ENCODE results near the gene CACNB4. TPM values are rescaled to one million over a fixed set of nuclear protein-coding genes. Genes with fewer than 3 reads are reported as not detected.

The CACNB4 gene
- total and polyA plus RNA-seq, 9 of the 15 experiments (the other 6 are each of a cell fraction or from before 2014, with no cell fraction given), result 0.01 to 0.20 (median 0.04) TPM; not detected in 1

DNA sequence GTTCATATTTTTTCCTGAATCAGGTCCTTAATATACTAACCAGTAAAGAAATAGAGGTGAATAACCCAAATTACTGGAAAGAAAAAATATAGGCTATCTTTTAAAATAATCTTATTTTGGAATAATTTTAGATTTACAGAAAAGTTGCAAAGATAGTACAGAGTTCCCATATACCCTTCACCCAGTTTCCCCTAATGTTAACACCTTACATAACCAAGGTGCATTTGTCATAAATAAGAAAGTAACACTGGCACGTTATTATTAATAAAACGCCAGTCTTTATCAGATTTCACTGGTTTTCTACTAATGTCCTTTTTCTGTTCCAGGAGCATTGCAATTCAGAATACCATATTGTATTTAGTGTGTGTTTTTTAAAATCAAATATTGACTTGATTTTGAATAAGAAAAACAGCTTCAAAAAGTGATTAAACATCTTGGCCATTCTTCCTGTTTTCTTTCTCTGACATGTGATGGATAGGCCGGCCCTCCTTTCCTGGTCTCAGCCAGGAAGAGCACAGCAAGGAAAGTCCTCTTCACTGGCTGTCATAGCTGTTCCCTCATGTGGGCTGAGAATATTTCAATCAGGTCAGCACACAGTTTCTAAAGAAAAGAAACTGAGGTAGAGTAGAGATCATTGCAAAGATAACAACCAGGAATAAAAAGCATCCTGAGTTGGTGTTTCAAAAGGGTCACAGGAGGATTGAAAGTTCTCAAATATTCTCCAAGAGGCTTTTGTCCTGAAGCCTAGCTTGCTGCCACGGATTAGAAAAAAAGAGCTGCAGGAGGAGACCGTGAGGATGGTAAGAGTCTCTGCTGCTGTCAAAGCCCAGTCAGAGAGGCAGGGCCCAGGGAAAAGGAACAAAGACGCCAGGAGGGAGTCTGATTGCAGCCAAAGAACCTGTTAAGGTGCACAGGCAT lies 191.3 kb downstream of the CACNB4 start (continued):
- TF ChIP-seq, protein P1, sequence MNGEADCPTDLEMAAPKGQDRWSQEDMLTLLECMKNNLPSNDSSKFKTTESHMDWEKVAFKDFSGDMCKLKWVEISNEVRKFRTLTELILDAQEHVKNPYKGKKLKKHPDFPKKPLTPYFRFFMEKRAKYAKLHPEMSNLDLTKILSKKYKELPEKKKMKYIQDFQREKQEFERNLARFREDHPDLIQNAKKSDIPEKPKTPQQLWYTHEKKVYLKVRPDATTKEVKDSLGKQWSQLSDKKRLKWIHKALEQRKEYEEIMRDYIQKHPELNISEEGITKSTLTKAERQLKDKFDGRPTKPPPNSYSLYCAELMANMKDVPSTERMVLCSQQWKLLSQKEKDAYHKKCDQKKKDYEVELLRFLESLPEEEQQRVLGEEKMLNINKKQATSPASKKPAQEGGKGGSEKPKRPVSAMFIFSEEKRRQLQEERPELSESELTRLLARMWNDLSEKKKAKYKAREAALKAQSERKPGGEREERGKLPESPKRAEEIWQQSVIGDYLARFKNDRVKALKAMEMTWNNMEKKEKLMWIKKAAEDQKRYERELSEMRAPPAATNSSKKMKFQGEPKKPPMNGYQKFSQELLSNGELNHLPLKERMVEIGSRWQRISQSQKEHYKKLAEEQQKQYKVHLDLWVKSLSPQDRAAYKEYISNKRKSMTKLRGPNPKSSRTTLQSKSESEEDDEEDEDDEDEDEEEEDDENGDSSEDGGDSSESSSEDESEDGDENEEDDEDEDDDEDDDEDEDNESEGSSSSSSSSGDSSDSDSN (IDR thresholded peaks at IDR 0.05; ENCODE audit: borderline replicate concordance in 1 of 2, low read depth in 2 of 2, low read length in 2 of 2), result no peak
- TF ChIP-seq MCM7 (IDR thresholded peaks at IDR 0.05) (no peak), ZNF76 (CRISPR knock-in tag; IDR thresholded peaks at IDR 0.05; ENCODE audit: borderline replicate concordance) (no peak), MTA2 (IDR thresholded peaks at IDR 0.05; ENCODE audit: low read depth) (no peak), ZNF23 (CRISPR knock-in tag; IDR thresholded peaks at IDR 0.05) (no peak), CHD2 (IDR thresholded peaks at IDR 0.05; ENCODE audit: low read depth, low read length) (no peak), ETS2 (tag; IDR thresholded peaks at IDR 0.05; ENCODE audit: borderline replicate concordance, poor library complexity, severe bottlenecking) (no peak), ZNF217 (CRISPR knock-in tag; IDR thresholded peaks at IDR 0.05) (no peak), POLR2B (IDR thresholded peaks at IDR 0.05; ENCODE audit: low read depth, partially characterized antibody) (no peak)
- TF ChIP-seq, protein P2, sequence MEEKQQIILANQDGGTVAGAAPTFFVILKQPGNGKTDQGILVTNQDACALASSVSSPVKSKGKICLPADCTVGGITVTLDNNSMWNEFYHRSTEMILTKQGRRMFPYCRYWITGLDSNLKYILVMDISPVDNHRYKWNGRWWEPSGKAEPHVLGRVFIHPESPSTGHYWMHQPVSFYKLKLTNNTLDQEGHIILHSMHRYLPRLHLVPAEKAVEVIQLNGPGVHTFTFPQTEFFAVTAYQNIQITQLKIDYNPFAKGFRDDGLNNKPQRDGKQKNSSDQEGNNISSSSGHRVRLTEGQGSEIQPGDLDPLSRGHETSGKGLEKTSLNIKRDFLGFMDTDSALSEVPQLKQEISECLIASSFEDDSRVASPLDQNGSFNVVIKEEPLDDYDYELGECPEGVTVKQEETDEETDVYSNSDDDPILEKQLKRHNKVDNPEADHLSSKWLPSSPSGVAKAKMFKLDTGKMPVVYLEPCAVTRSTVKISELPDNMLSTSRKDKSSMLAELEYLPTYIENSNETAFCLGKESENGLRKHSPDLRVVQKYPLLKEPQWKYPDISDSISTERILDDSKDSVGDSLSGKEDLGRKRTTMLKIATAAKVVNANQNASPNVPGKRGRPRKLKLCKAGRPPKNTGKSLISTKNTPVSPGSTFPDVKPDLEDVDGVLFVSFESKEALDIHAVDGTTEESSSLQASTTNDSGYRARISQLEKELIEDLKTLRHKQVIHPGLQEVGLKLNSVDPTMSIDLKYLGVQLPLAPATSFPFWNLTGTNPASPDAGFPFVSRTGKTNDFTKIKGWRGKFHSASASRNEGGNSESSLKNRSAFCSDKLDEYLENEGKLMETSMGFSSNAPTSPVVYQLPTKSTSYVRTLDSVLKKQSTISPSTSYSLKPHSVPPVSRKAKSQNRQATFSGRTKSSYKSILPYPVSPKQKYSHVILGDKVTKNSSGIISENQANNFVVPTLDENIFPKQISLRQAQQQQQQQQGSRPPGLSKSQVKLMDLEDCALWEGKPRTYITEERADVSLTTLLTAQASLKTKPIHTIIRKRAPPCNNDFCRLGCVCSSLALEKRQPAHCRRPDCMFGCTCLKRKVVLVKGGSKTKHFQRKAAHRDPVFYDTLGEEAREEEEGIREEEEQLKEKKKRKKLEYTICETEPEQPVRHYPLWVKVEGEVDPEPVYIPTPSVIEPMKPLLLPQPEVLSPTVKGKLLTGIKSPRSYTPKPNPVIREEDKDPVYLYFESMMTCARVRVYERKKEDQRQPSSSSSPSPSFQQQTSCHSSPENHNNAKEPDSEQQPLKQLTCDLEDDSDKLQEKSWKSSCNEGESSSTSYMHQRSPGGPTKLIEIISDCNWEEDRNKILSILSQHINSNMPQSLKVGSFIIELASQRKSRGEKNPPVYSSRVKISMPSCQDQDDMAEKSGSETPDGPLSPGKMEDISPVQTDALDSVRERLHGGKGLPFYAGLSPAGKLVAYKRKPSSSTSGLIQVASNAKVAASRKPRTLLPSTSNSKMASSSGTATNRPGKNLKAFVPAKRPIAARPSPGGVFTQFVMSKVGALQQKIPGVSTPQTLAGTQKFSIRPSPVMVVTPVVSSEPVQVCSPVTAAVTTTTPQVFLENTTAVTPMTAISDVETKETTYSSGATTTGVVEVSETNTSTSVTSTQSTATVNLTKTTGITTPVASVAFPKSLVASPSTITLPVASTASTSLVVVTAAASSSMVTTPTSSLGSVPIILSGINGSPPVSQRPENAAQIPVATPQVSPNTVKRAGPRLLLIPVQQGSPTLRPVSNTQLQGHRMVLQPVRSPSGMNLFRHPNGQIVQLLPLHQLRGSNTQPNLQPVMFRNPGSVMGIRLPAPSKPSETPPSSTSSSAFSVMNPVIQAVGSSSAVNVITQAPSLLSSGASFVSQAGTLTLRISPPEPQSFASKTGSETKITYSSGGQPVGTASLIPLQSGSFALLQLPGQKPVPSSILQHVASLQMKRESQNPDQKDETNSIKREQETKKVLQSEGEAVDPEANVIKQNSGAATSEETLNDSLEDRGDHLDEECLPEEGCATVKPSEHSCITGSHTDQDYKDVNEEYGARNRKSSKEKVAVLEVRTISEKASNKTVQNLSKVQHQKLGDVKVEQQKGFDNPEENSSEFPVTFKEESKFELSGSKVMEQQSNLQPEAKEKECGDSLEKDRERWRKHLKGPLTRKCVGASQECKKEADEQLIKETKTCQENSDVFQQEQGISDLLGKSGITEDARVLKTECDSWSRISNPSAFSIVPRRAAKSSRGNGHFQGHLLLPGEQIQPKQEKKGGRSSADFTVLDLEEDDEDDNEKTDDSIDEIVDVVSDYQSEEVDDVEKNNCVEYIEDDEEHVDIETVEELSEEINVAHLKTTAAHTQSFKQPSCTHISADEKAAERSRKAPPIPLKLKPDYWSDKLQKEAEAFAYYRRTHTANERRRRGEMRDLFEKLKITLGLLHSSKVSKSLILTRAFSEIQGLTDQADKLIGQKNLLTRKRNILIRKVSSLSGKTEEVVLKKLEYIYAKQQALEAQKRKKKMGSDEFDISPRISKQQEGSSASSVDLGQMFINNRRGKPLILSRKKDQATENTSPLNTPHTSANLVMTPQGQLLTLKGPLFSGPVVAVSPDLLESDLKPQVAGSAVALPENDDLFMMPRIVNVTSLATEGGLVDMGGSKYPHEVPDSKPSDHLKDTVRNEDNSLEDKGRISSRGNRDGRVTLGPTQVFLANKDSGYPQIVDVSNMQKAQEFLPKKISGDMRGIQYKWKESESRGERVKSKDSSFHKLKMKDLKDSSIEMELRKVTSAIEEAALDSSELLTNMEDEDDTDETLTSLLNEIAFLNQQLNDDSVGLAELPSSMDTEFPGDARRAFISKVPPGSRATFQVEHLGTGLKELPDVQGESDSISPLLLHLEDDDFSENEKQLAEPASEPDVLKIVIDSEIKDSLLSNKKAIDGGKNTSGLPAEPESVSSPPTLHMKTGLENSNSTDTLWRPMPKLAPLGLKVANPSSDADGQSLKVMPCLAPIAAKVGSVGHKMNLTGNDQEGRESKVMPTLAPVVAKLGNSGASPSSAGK (IDR thresholded peaks at IDR 0.05), result 0 out of 2 replicates have a peak, but pooled peaks have one; percentile 12
- TF ChIP-seq, protein P3, sequence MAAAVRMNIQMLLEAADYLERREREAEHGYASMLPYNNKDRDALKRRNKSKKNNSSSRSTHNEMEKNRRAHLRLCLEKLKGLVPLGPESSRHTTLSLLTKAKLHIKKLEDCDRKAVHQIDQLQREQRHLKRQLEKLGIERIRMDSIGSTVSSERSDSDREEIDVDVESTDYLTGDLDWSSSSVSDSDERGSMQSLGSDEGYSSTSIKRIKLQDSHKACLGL (CRISPR knock-in tag; IDR thresholded peaks at IDR 0.05; ENCODE audit: borderline replicate concordance, poor library complexity, severe bottlenecking), result no peak

Data from K562 (cell line).